ENCODE measurements around the gene PARD6B. TPM values are rescaled to one million over a fixed set of nuclear protein-coding genes. Genes with fewer than 3 reads are reported as not detected.
"Not testable (repeated sequence)": the region's sequence is repeated elsewhere in the genome, so short reads cannot be mapped to it uniquely, and the experiment has no call there.

Gene PARD6B
- total RNA-seq, 1 experiment from 2014 or later, result 5.9 TPM

GRCh38 chr20:50698255-50698654, 33.1 kb upstream of the PARD6B start:
- DNase-seq (ENCODE audit: low read depth, low spot score); in situ Hi-C loops (cut with HindIII; ENCODE audit: low pct_unique_long_range_greater_than_20kb, low sequenced_read_pairs): not testable (repeated sequence)

GRCh38 chr20:50699688-50700087, 31.7 kb upstream of the PARD6B start:
- no peak for DNase-seq (ENCODE audit: low read depth, low spot score)
- in situ Hi-C loops (cut with HindIII; ENCODE audit: low pct_unique_long_range_greater_than_20kb, low sequenced_read_pairs), result no loop called here

- in situ Hi-C loops (cut with HindIII; ENCODE audit: low pct_unique_long_range_greater_than_20kb, low sequenced_read_pairs), result no loop called here
- no peak for DNase-seq (ENCODE audit: low read depth, low spot score)
These were observed 30.1 kb upstream of the PARD6B start for GRCh38 chr20:50701041-50701963.

GRCh38 chr20:50703651-50704438, 27.5 kb upstream of the PARD6B start:
- in situ Hi-C loops (cut with HindIII; ENCODE audit: low pct_unique_long_range_greater_than_20kb, low sequenced_read_pairs); DNase-seq (ENCODE audit: low read depth, low spot score): not testable (repeated sequence)

GRCh38 chr20:50704514-50704913, 26.9 kb upstream of the PARD6B start:
- in situ Hi-C loops (cut with HindIII; ENCODE audit: low pct_unique_long_range_greater_than_20kb, low sequenced_read_pairs), result no loop called here
- no peak for DNase-seq (ENCODE audit: low read depth, low spot score)

GRCh38 chr20:50704971-50705370, 26.4 kb upstream of the PARD6B start:
- in situ Hi-C loops (cut with HindIII; ENCODE audit: low pct_unique_long_range_greater_than_20kb, low sequenced_read_pairs), result no loop called here
- no peak for DNase-seq (ENCODE audit: low read depth, low spot score)

- in situ Hi-C loops (cut with HindIII; ENCODE audit: low pct_unique_long_range_greater_than_20kb, low sequenced_read_pairs), result no loop called here
- DNase-seq (ENCODE audit: low read depth, low spot score), result no peak
These were observed 22.3 kb upstream of the PARD6B start for GRCh38 chr20:50708845-50709635.

- in situ Hi-C loops (cut with HindIII; ENCODE audit: low pct_unique_long_range_greater_than_20kb, low sequenced_read_pairs), result no loop called here
- no peak for DNase-seq (ENCODE audit: low read depth, low spot score)
These were observed 21.8 kb upstream of the PARD6B start for GRCh38 chr20:50709636-50709973.

GRCh38 chr20:50710492-50711063, 20.8 kb upstream of the PARD6B start:
- no peak for DNase-seq (ENCODE audit: low read depth, low spot score)
- in situ Hi-C loops (cut with HindIII; ENCODE audit: low pct_unique_long_range_greater_than_20kb, low sequenced_read_pairs), result loop anchor here (10.0 kb wide), 1 partner anchor 66 kb away; no protein-coding TSS in a partner anchor

- in situ Hi-C loops (cut with HindIII; ENCODE audit: low pct_unique_long_range_greater_than_20kb, low sequenced_read_pairs), result loop anchor here (10.0 kb wide), 1 partner anchor 66 kb away; no protein-coding TSS in a partner anchor
- no peak for DNase-seq (ENCODE audit: low read depth, low spot score)
These were observed 20.1 kb upstream of the PARD6B start for GRCh38 chr20:50711113-50711825.

- DNase-seq (ENCODE audit: low read depth, low spot score), result no peak
- in situ Hi-C loops (cut with HindIII; ENCODE audit: low pct_unique_long_range_greater_than_20kb, low sequenced_read_pairs), result loop anchor here (10.0 kb wide), 1 partner anchor 68 kb away; no protein-coding TSS in a partner anchor
These were observed 18.4 kb upstream of the PARD6B start for GRCh38 chr20:50712771-50713656.

- DNase-seq (ENCODE audit: low read depth, low spot score), result peak; percentile 62
- in situ Hi-C loops (cut with HindIII; ENCODE audit: low pct_unique_long_range_greater_than_20kb, low sequenced_read_pairs), result loop anchor here (10.0 kb wide), 1 partner anchor 69 kb away; no protein-coding TSS in a partner anchor
These were observed 17.7 kb upstream of the PARD6B start for GRCh38 chr20:50713657-50714101.

- in situ Hi-C loops (cut with HindIII; ENCODE audit: low pct_unique_long_range_greater_than_20kb, low sequenced_read_pairs), result loop anchor here (10.0 kb wide), 1 partner anchor 70 kb away; no protein-coding TSS in a partner anchor
- not testable (repeated sequence) for DNase-seq (ENCODE audit: low read depth, low spot score)
These were observed 17.0 kb upstream of the PARD6B start for GRCh38 chr20:50714426-50714825.

GRCh38 chr20:50715694-50716093, 15.7 kb upstream of the PARD6B start:
- DNase-seq (ENCODE audit: low read depth, low spot score), result no peak
- in situ Hi-C loops (cut with HindIII; ENCODE audit: low pct_unique_long_range_greater_than_20kb, low sequenced_read_pairs), result loop anchor here (10.0 kb wide), 1 partner anchor 71 kb away; no protein-coding TSS in a partner anchor

- no peak for DNase-seq (ENCODE audit: low read depth, low spot score)
- in situ Hi-C loops (cut with HindIII; ENCODE audit: low pct_unique_long_range_greater_than_20kb, low sequenced_read_pairs), result loop anchor here (10.0 kb wide), 1 partner anchor 72 kb away; no protein-coding TSS in a partner anchor
These were observed 14.9 kb upstream of the PARD6B start for GRCh38 chr20:50716518-50716917.
